Endothelial cell (in vitro differentiated cells): ENCODE data around the gene TRAPPC8. TPM values are rescaled to one million over a fixed set of nuclear protein-coding genes. Genes with fewer than 3 reads are reported as not detected.
A peak's percentile ranks its signal among the peaks of the same experiment; 100 is the strongest.

Source experiments
- DNase-seq: peaks from one replicate; pipeline ENCODE4 v3.0.0; 2021; ENCODE audit warnings: low spot score
- H3K27ac Mint-ChIP-seq: one replicate; pipeline ENCODE4 v1.8.0; 2021; ENCODE audit warnings: mixed read lengths, inconsistent platforms; ENCODE audit not compliant: unreplicated experiment
- H3K27me3 Mint-ChIP-seq: one replicate; pipeline ENCODE4 v1.8.0; 2021; ENCODE audit warnings: mild to moderate bottlenecking, moderate library complexity, mixed read lengths, inconsistent platforms; ENCODE audit not compliant: unreplicated experiment
- H3K36me3 Mint-ChIP-seq: one replicate; pipeline ENCODE4 v1.8.0; 2021; ENCODE audit warnings: mild to moderate bottlenecking, low read depth, mixed read lengths, inconsistent platforms; ENCODE audit not compliant: unreplicated experiment
- H3K4me1 Mint-ChIP-seq: one replicate; pipeline ENCODE4 v1.8.0; 2021; ENCODE audit warnings: mild to moderate bottlenecking, mixed read lengths, inconsistent platforms; ENCODE audit not compliant: unreplicated experiment
- H3K4me3 Mint-ChIP-seq: one replicate; pipeline ENCODE4 v1.8.0; 2021; ENCODE audit warnings: mild to moderate bottlenecking, mixed read lengths, inconsistent platforms; ENCODE audit not compliant: unreplicated experiment
- H3K9me3 Mint-ChIP-seq: one replicate; pipeline ENCODE4 v1.8.0; 2021; ENCODE audit warnings: mixed read lengths, inconsistent platforms; ENCODE audit not compliant: unreplicated experiment
- CTCF ChIP-seq: fragments of 200-600 bp; sonication (generic); IDR thresholded peaks from one replicate; pipeline ENCODE4 v1.5.0; 2021; ENCODE audit warnings: antibody characterized with exemption; ENCODE audit not compliant: unreplicated experiment
- total RNA-seq: library from RNA; stranded (reverse); fragmentation: NEBNext Ultra II Directional; extraction: Animal tissue kit (Norgen Biotek cat#: 25700); gene quantifications from one replicate; pipeline ENCODE4 v1.2.1, GENCODE V29; 2021; ENCODE audit not compliant: unreplicated experiment

TRAPPC8 gene
- total RNA-seq, 1 donor from 2014 or later = 40.7 TPM

GRCh38 chr18:31857526-31858106 lies 85.3 kb downstream of the TRAPPC8 start:
- peaks cover 15% of the 10 kb centered on the region for H3K4me1 Mint-ChIP-seq
- no peaks in the 10 kb centered on the region for H3K9me3 Mint-ChIP-seq
- DNase-seq = peak; percentile 30
- peaks cover 7% of the 10 kb centered on the region for H3K36me3 Mint-ChIP-seq
- no peak overlapping the region for H3K4me3 Mint-ChIP-seq
- H3K27ac Mint-ChIP-seq = peak overlapping the region; percentile 91
- no peak for TF ChIP-seq CTCF
- H3K27me3 Mint-ChIP-seq = no peaks in the 10 kb centered on the region

GRCh38 chr18:31850844-31851243 lies 92.1 kb downstream of the TRAPPC8 start:
- no peaks in the 10 kb centered on the region for H3K9me3 Mint-ChIP-seq
- TF ChIP-seq CTCF = no peak
- peaks cover 4% of the 10 kb centered on the region for H3K36me3 Mint-ChIP-seq

GRCh38 chr18:31840499-31840898 lies 102.4 kb downstream of the TRAPPC8 start:
- TF ChIP-seq CTCF = no peak
- no peak for DNase-seq
- Mint-ChIP-seq H3K36me3 (peaks cover 21% of the 10 kb centered on the region), H3K4me1 (no peaks in the 10 kb centered on the region), H3K9me3 (no peaks in the 10 kb centered on the region), H3K4me3 (no peak overlapping the region), H3K27me3 (no peaks in the 10 kb centered on the region), H3K27ac (no peak overlapping the region)

More at GRCh38 chr18:31850844-31851243, 92.1 kb downstream of the TRAPPC8 start:
- no peaks in the 10 kb centered on the region for H3K4me1 Mint-ChIP-seq
- H3K4me3 Mint-ChIP-seq = no peak overlapping the region
- H3K27ac Mint-ChIP-seq = no peak overlapping the region
- no peaks in the 10 kb centered on the region for H3K27me3 Mint-ChIP-seq
- no peak for DNase-seq

GRCh38 chr18:31837879-31838278 lies 105.0 kb downstream of the TRAPPC8 start:
- Mint-ChIP-seq H3K9me3 (no peaks in the 10 kb centered on the region), H3K27ac (no peak overlapping the region), H3K27me3 (no peaks in the 10 kb centered on the region), H3K4me3 (peak overlapping the region; percentile 70), H3K4me1 (no peaks in the 10 kb centered on the region), H3K36me3 (peaks cover 27% of the 10 kb centered on the region)
- TF ChIP-seq CTCF = no peak
- DNase-seq = no peak

GRCh38 chr18:31835528-31836133 lies 107.3 kb downstream of the TRAPPC8 start:
- Mint-ChIP-seq H3K27ac (no peak overlapping the region), H3K9me3 (no peaks in the 10 kb centered on the region), H3K4me3 (no peak overlapping the region), H3K27me3 (no peaks in the 10 kb centered on the region), H3K36me3 (peaks cover 27% of the 10 kb centered on the region), H3K4me1 (no peaks in the 10 kb centered on the region)
- DNase-seq = no peak
- no peak for TF ChIP-seq CTCF
